Activated naive CD8-positive, alpha-beta T cell treated with anti-CD3 and anti-CD28 coated beads, Interleukin-2, amount 50 U/mL, for 24 hours (primary cell): ENCODE data around the gene MAD1L1.
"Not testable (repeated sequence)": the region's sequence is repeated elsewhere in the genome, so short reads cannot be mapped to it uniquely, and the experiment has no call there.

ENCODE experiments used
- ATAC-seq: fragments of 150-1000 bp; cut with Tn5 transposase; one replicate; pipeline ENCODE4 v1.10.0; 2021
- DNase-seq: peaks from one replicate; pipeline ENCODE4 v3.0.0; 2021
- H3K27ac Mint-ChIP-seq: one replicate; pipeline ENCODE4 v1.8.0; 2021; ENCODE audit warnings: mild to moderate bottlenecking, mixed read lengths
- H3K27me3 Mint-ChIP-seq: one replicate; pipeline ENCODE4 v1.8.0; 2021; ENCODE audit warnings: mixed read lengths
- H3K36me3 Mint-ChIP-seq: one replicate; pipeline ENCODE4 v1.8.0; 2021; ENCODE audit warnings: low read depth, mixed read lengths
- H3K4me1 Mint-ChIP-seq: one replicate; pipeline ENCODE4 v1.8.0; 2021; ENCODE audit warnings: mixed read lengths
- H3K4me3 Mint-ChIP-seq: one replicate; pipeline ENCODE4 v1.8.0; 2021; ENCODE audit warnings: mild to moderate bottlenecking, moderate library complexity, mixed read lengths
- H3K9me3 Mint-ChIP-seq: one replicate; pipeline ENCODE4 v1.8.0; 2021; ENCODE audit warnings: mixed read lengths

The MAD1L1 gene

GRCh38 chr7:2269089-2269990 lies 36.6 kb upstream of the MAD1L1 start:
- not testable (repeated sequence) for H3K4me1 Mint-ChIP-seq, ATAC-seq, DNase-seq, H3K9me3 Mint-ChIP-seq, H3K27me3 Mint-ChIP-seq, H3K27ac Mint-ChIP-seq, H3K4me3 Mint-ChIP-seq
- H3K36me3 Mint-ChIP-seq = peaks cover 15% of the 10 kb centered on the region

GRCh38 chr7:2266911-2267310 lies 34.2 kb upstream of the MAD1L1 start:
- no peak overlapping the region for H3K4me3 Mint-ChIP-seq
- no peaks in the 10 kb centered on the region for H3K27me3 Mint-ChIP-seq
- H3K9me3 Mint-ChIP-seq = no peaks in the 10 kb centered on the region
- H3K4me1 Mint-ChIP-seq = peaks cover 3% of the 10 kb centered on the region
- DNase-seq = no peak
- no peak for ATAC-seq
- H3K27ac Mint-ChIP-seq = no peak overlapping the region
- H3K36me3 Mint-ChIP-seq = peaks cover 18% of the 10 kb centered on the region

- DNase-seq (no peak), ATAC-seq (no peak)
- Mint-ChIP-seq H3K4me3 (no peak overlapping the region), H3K9me3 (no peaks in the 10 kb centered on the region), H3K4me1 (peaks cover 16% of the 10 kb centered on the region), H3K27ac (no peak overlapping the region), H3K36me3 (peaks cover 15% of the 10 kb centered on the region), H3K27me3 (no peaks in the 10 kb centered on the region)
Measured at GRCh38 chr7:2264158-2264557, 31.4 kb upstream of the MAD1L1 start.

GRCh38 chr7:2263176-2263575 lies 30.4 kb upstream of the MAD1L1 start:
- DNase-seq (no peak), ATAC-seq (no peak)
- Mint-ChIP-seq H3K27me3 (no peaks in the 10 kb centered on the region), H3K36me3 (peaks cover 15% of the 10 kb centered on the region), H3K4me1 (peaks cover 16% of the 10 kb centered on the region), H3K4me3 (no peak overlapping the region), H3K27ac (no peak overlapping the region), H3K9me3 (no peaks in the 10 kb centered on the region)

GRCh38 chr7:2261611-2262010 lies 28.9 kb upstream of the MAD1L1 start:
- Mint-ChIP-seq H3K4me1 (peaks cover 16% of the 10 kb centered on the region), H3K27ac (peak overlapping the region; percentile 66), H3K27me3 (no peaks in the 10 kb centered on the region), H3K4me3 (no peak overlapping the region), H3K9me3 (no peaks in the 10 kb centered on the region), H3K36me3 (peaks cover 12% of the 10 kb centered on the region)
- ATAC-seq (peak; percentile 47), DNase-seq (peak; percentile 31)

- H3K9me3 Mint-ChIP-seq = no peaks in the 10 kb centered on the region
- H3K27me3 Mint-ChIP-seq = no peaks in the 10 kb centered on the region
- H3K36me3 Mint-ChIP-seq = peaks cover 10% of the 10 kb centered on the region
- no peak for ATAC-seq
- DNase-seq = no peak
- H3K27ac Mint-ChIP-seq = no peak overlapping the region
- H3K4me1 Mint-ChIP-seq = peaks cover 16% of the 10 kb centered on the region
- H3K4me3 Mint-ChIP-seq = no peak overlapping the region
Measured at GRCh38 chr7:2260820-2261219, 28.1 kb upstream of the MAD1L1 start.

- Mint-ChIP-seq H3K36me3 (peaks cover 14% of the 10 kb centered on the region), H3K9me3 (no peaks in the 10 kb centered on the region), H3K4me1 (peaks cover 22% of the 10 kb centered on the region), H3K27me3 (no peaks in the 10 kb centered on the region), H3K4me3 (no peak overlapping the region), H3K27ac (no peak overlapping the region)
- no peak for ATAC-seq
- DNase-seq = no peak
Measured at GRCh38 chr7:2259480-2259879, 26.7 kb upstream of the MAD1L1 start.

GRCh38 chr7:2258661-2259365 lies 26.1 kb upstream of the MAD1L1 start:
- ATAC-seq (peak; percentile 9), DNase-seq (no peak)
- H3K27me3 Mint-ChIP-seq = no peaks in the 10 kb centered on the region
- H3K9me3 Mint-ChIP-seq = no peaks in the 10 kb centered on the region
- H3K4me3 Mint-ChIP-seq = no peak overlapping the region
- H3K4me1 Mint-ChIP-seq = peaks cover 22% of the 10 kb centered on the region
- H3K36me3 Mint-ChIP-seq = peaks cover 11% of the 10 kb centered on the region
- no peak overlapping the region for H3K27ac Mint-ChIP-seq

- no peak overlapping the region for H3K27ac Mint-ChIP-seq
- H3K4me1 Mint-ChIP-seq = peaks cover 26% of the 10 kb centered on the region
- H3K4me3 Mint-ChIP-seq = no peak overlapping the region
- DNase-seq (no peak), ATAC-seq (no peak)
- peaks cover 11% of the 10 kb centered on the region for H3K36me3 Mint-ChIP-seq
- H3K9me3 Mint-ChIP-seq = no peaks in the 10 kb centered on the region
- H3K27me3 Mint-ChIP-seq = no peaks in the 10 kb centered on the region
Measured at GRCh38 chr7:2257651-2258050, 24.9 kb upstream of the MAD1L1 start.

- Mint-ChIP-seq H3K36me3 (peaks cover 8% of the 10 kb centered on the region), H3K27me3 (no peaks in the 10 kb centered on the region), H3K4me3 (no peak overlapping the region), H3K27ac (no peak overlapping the region), H3K9me3 (no peaks in the 10 kb centered on the region), H3K4me1 (peaks cover 25% of the 10 kb centered on the region)
- ATAC-seq (no peak), DNase-seq (no peak)
Measured at GRCh38 chr7:2257046-2257551, 24.4 kb upstream of the MAD1L1 start.

GRCh38 chr7:2256306-2257045 lies 23.7 kb upstream of the MAD1L1 start:
- no peak for DNase-seq
- no peak overlapping the region for H3K4me3 Mint-ChIP-seq
- H3K27me3 Mint-ChIP-seq = no peaks in the 10 kb centered on the region
- no peak for ATAC-seq
- no peaks in the 10 kb centered on the region for H3K9me3 Mint-ChIP-seq
- H3K36me3 Mint-ChIP-seq = peaks cover 7% of the 10 kb centered on the region
- H3K27ac Mint-ChIP-seq = no peak overlapping the region
- peaks cover 20% of the 10 kb centered on the region for H3K4me1 Mint-ChIP-seq

- H3K4me3 Mint-ChIP-seq = no peak overlapping the region
- peak overlapping the region; percentile 71 for H3K27ac Mint-ChIP-seq
- no peaks in the 10 kb centered on the region for H3K27me3 Mint-ChIP-seq
- no peak for DNase-seq
- H3K9me3 Mint-ChIP-seq = no peaks in the 10 kb centered on the region
- ATAC-seq = no peak
- peaks cover 19% of the 10 kb centered on the region for H3K4me1 Mint-ChIP-seq
- peaks cover 13% of the 10 kb centered on the region for H3K36me3 Mint-ChIP-seq
Measured at GRCh38 chr7:2255145-2256139, 22.7 kb upstream of the MAD1L1 start.

- Mint-ChIP-seq H3K4me3 (no peak overlapping the region), H3K27ac (no peak overlapping the region), H3K9me3 (no peaks in the 10 kb centered on the region), H3K36me3 (peaks cover 14% of the 10 kb centered on the region), H3K27me3 (no peaks in the 10 kb centered on the region), H3K4me1 (peaks cover 16% of the 10 kb centered on the region)
- ATAC-seq (no peak), DNase-seq (no peak)
Measured at GRCh38 chr7:2254429-2255144, 21.8 kb upstream of the MAD1L1 start.
